CD14-positive monocyte (primary cell): Measurements from ENCODE around the gene UGDH. TPM values are rescaled to one million over a fixed set of nuclear protein-coding genes. Genes with fewer than 3 reads are reported as not detected.
"Not testable (repeated sequence)": the region's sequence is repeated elsewhere in the genome, so short reads cannot be mapped to it uniquely, and the experiment has no call there.

Experiments
- DNase-seq, 3 donors: peaks; one replicate each; pipeline ENCODE4 v3.0.0-alpha.2; 2011 to 2022
- H2AFZ ChIP-seq: 2 replicates; pipeline ENCODE4 v1.6.0; 2012; ENCODE audit warnings: mild to moderate bottlenecking, low read depth, low read length, inconsistent platforms; ENCODE audit not compliant: insufficient read depth, poor library complexity, severe bottlenecking
- H3K27ac ChIP-seq, 2 donors: 1 replicate in 1 of 2; 2 replicates in 1 of 2; pipeline ENCODE4 v1.5.1; 2012 to 2013; ENCODE audit warnings: low read length in 2 of 2, control low read depth in 1 of 2, inconsistent platforms in 1 of 2, low read depth in 1 of 2, mild to moderate bottlenecking in 1 of 2
- H3K27me3 ChIP-seq, 2 donors: one replicate each; pipeline versions ENCODE4 v1.6.0 to v1.6.1; 2011 to 2013; ENCODE audit warnings: low read length in 2 of 2; ENCODE audit not compliant: control insufficient read depth in 2 of 2, insufficient read depth in 2 of 2
- H3K36me3 ChIP-seq, 2 donors: replicated peaks in 1 of 2; 1 replicate in 1 of 2; 2 replicates in 1 of 2; pipeline versions ENCODE4 v1.5.1 to v1.6.1; 2012 to 2013; ENCODE audit warnings: low read length in 2 of 2, control low read depth in 1 of 2, inconsistent platforms in 1 of 2, mild to moderate bottlenecking in 1 of 2; ENCODE audit not compliant: insufficient read depth in 2 of 2, control insufficient read depth in 1 of 2
- H3K4me1 ChIP-seq, 2 donors: 1 replicate in 1 of 2; 2 replicates in 1 of 2; pipeline versions ENCODE4 v1.5.1 to v1.6.1; 2012 to 2013; ENCODE audit warnings: low read length in 2 of 2, control low read depth in 1 of 2, inconsistent platforms in 1 of 2, mild to moderate bottlenecking in 1 of 2, moderate library complexity in 1 of 2; ENCODE audit not compliant: insufficient read depth in 2 of 2, control insufficient read depth in 1 of 2
- H3K4me2 ChIP-seq: replicated peaks from 2 replicates; pipeline ENCODE3; 2012; ENCODE audit warnings: low read length, moderate library complexity, mild to moderate bottlenecking; ENCODE audit not compliant: poor library complexity, severe bottlenecking; ENCODE audit errors: extremely low read depth
- H3K4me3 ChIP-seq, 3 experiments: fragments of 200-600 bp in 1 of 3; sonication (generic) in 1 of 3; replicated peaks in 1 of 3; 1 replicate in 2 of 3; 2 replicates in 1 of 3; pipeline ENCODE4 v1.5.1; 2011 to 2013; ENCODE audit warnings: low read length in 3 of 3, mild to moderate bottlenecking in 3 of 3, control low read depth in 2 of 3, low read depth in 2 of 3, inconsistent platforms in 1 of 3, moderate library complexity in 1 of 3
- H3K79me2 ChIP-seq: 2 replicates; pipeline ENCODE4 v1.6.0; 2012; ENCODE audit warnings: mild to moderate bottlenecking, control low read depth, inconsistent platforms, low read length, moderate library complexity; ENCODE audit not compliant: insufficient read depth
- H3K9ac ChIP-seq: 2 replicates; pipeline ENCODE4 v1.6.0; 2017; ENCODE audit warnings: low read length, mild to moderate bottlenecking; ENCODE audit not compliant: insufficient read depth, poor library complexity, severe bottlenecking
- H3K9me3 ChIP-seq, 2 donors: replicated peaks in 1 of 2; 1 replicate in 1 of 2; 2 replicates in 1 of 2; pipeline versions ENCODE4 v1.5.1 to v1.6.1; 2012 to 2013; ENCODE audit warnings: low read length in 2 of 2, control low read depth in 1 of 2; ENCODE audit not compliant: control insufficient read depth in 1 of 2, insufficient read depth in 1 of 2
- H4K20me1 ChIP-seq: 2 replicates; pipeline ENCODE4 v1.6.0; 2012; ENCODE audit warnings: mild to moderate bottlenecking, low read length, control low read depth, moderate library complexity; ENCODE audit not compliant: insufficient read depth
- H3K27ac Mint-ChIP-seq, 7 donors: one replicate each; pipeline ENCODE4 v1.8.0; 2020; ENCODE audit warnings: mild to moderate bottlenecking in 7 of 7, mixed read lengths in 7 of 7, moderate library complexity in 6 of 7, inconsistent platforms in 2 of 7
- H3K27me3 Mint-ChIP-seq, 3 donors: one replicate each; pipeline ENCODE4 v1.8.0; 2021 to 2022; ENCODE audit warnings: low read depth in 3 of 3, mild to moderate bottlenecking in 3 of 3, mixed read lengths in 3 of 3, moderate library complexity in 3 of 3, inconsistent platforms in 1 of 3
- H3K36me3 Mint-ChIP-seq, 2 donors: one replicate each; pipeline ENCODE4 v1.8.0; 2020; ENCODE audit warnings: mixed read lengths in 2 of 2, inconsistent platforms in 1 of 2, mild to moderate bottlenecking in 1 of 2
- H3K4me1 Mint-ChIP-seq: one replicate; pipeline ENCODE4 v1.8.0; 2020; ENCODE audit warnings: mild to moderate bottlenecking, mixed read lengths
- H3K4me3 Mint-ChIP-seq, 2 donors: one replicate each; pipeline ENCODE4 v1.8.0; 2020; ENCODE audit warnings: mild to moderate bottlenecking in 2 of 2, mixed read lengths in 2 of 2, moderate library complexity in 1 of 2
- H3K9me3 Mint-ChIP-seq, 7 donors: one replicate each; pipeline ENCODE4 v1.8.0; 2020 to 2022; ENCODE audit warnings: mixed read lengths in 7 of 7, mild to moderate bottlenecking in 6 of 7, moderate library complexity in 6 of 7, inconsistent platforms in 2 of 7
- CTCF ChIP-seq: fragments of 200-600 bp; IDR thresholded peaks from one replicate; pipeline ENCODE4 v1.8.0; 2022; ENCODE audit warnings: antibody characterized with exemption, mild to moderate bottlenecking
- WGBS: methylation state at CpG from one replicate; pipeline ENCODE4 v1.1.5; 2013; ENCODE audit warnings: missing lambda C conversion rate; ENCODE audit not compliant: insufficient coverage; 5-methylcytosine and 5-hydroxymethylcytosine counted together
- intact Hi-C, 2 donors: fragments of 100-400 bp; cut with micrococcal nuclease; formaldehyde crosslinking; loops; one replicate each; pipeline versions ENCODE4 v1.15.0 to v1.15.1; 2023
- polyA plus RNA-seq, 3 donors: library from polyadenylated mRNA; depleted of rRNA in 1 of 3; unstranded in 2 of 3; stranded (reverse) in 1 of 3; fragments of 300-500 nt in 2 of 3; fragments of >200 nt in 1 of 3; fragmentation: Illumina TruSeq in 2 of 3; gene quantifications; 1 replicate in 2 of 3; 2 replicates in 1 of 3; pipeline ENCODE4 v1.2.3, GENCODE V29; 2012 to 2021

The UGDH gene
- polyA plus RNA-seq, 3 donors = 4.6 to 19.7 (median 16.7) TPM

- no peaks in the 10 kb centered on the region for H3K4me1 ChIP-seq
- no peak overlapping the region for H2AFZ ChIP-seq
- Mint-ChIP-seq H3K27me3 (no peaks in the 10 kb centered on the region), H3K36me3 (peaks cover 16 to 29% of the 10 kb centered on the region in 2 donors), H3K9me3 (no peaks in the 10 kb centered on the region), H3K4me3 (no peak overlapping the region), H3K27ac (no peak overlapping the region), H3K4me1 (no peaks in the 10 kb centered on the region)
- H3K36me3 ChIP-seq = peaks cover 5 to 35% of the 10 kb centered on the region in 2 donors
- WGBS = 90% methylated on average over 5 of the region's 6 CpGs
- H4K20me1 ChIP-seq = no peaks in the 10 kb centered on the region
- no peak overlapping the region for H3K27ac ChIP-seq
- DNase-seq = no peak
- no peak overlapping the region for H3K4me2 ChIP-seq
- H3K9me3 ChIP-seq = no peaks in the 10 kb centered on the region
- no peaks in the 10 kb centered on the region for H3K79me2 ChIP-seq
- H3K27me3 ChIP-seq = no peaks in the 10 kb centered on the region
- H3K4me3 ChIP-seq = no peak overlapping the region
- H3K9ac ChIP-seq = no peak overlapping the region
- intact Hi-C loops = no loop called here
- no peak for TF ChIP-seq CTCF
Observed at GRCh38 chr4:39518484-39518883, 8.8 kb downstream of the UGDH start.

GRCh38 chr4:39516407-39516966, 10.8 kb downstream of the UGDH start:
- no peaks in the 10 kb centered on the region for H4K20me1 ChIP-seq
- Mint-ChIP-seq H3K4me3 (no peak overlapping the region), H3K4me1 (no peaks in the 10 kb centered on the region), H3K27me3 (no peaks in the 10 kb centered on the region), H3K27ac (no peak overlapping the region), H3K9me3 (no peaks in the 10 kb centered on the region), H3K36me3 (peaks cover 25 to 48% of the 10 kb centered on the region in 2 donors)
- TF ChIP-seq CTCF = no peak
- H3K4me2 ChIP-seq = no peak overlapping the region
- no CpG with 5 or more reads among the region's 2 CpGs for whole genome bisulfite sequencing
- no peak for DNase-seq
- no peaks in the 10 kb centered on the region for H3K27me3 ChIP-seq
- H3K4me3 ChIP-seq = no peak overlapping the region
- H2AFZ ChIP-seq = no peak overlapping the region
- H3K36me3 ChIP-seq = peaks cover 15 to 55% of the 10 kb centered on the region in 2 donors
- H3K9ac ChIP-seq = no peak overlapping the region
- H3K9me3 ChIP-seq = no peaks in the 10 kb centered on the region
- no peaks in the 10 kb centered on the region for H3K79me2 ChIP-seq
- intact Hi-C loops = no loop called here
- H3K4me1 ChIP-seq = no peaks in the 10 kb centered on the region
- no peak overlapping the region for H3K27ac ChIP-seq

- H3K4me3 Mint-ChIP-seq, DNase-seq, H3K79me2 ChIP-seq, H3K4me1 ChIP-seq, H3K27ac Mint-ChIP-seq, H3K4me3 ChIP-seq, H4K20me1 ChIP-seq, H2AFZ ChIP-seq, H3K27ac ChIP-seq, H3K4me2 ChIP-seq, H3K27me3 ChIP-seq, H3K9me3 ChIP-seq, H3K4me1 Mint-ChIP-seq, H3K9me3 Mint-ChIP-seq, H3K27me3 Mint-ChIP-seq, intact Hi-C loops, H3K9ac ChIP-seq: not testable (repeated sequence)
- peaks cover 25 to 46% of the 10 kb centered on the region in 2 donors for H3K36me3 Mint-ChIP-seq
- H3K36me3 ChIP-seq = peaks cover 18 to 58% of the 10 kb centered on the region in 2 donors
- WGBS = 100% methylated on average over 1 of the region's 14 CpGs
Observed at GRCh38 chr4:39515669-39516401, 11.4 kb downstream of the UGDH start.
